Measurements from ENCODE around the gene KIZ.

Gene KIZ

GRCh38 chr20:21127201-21127981 lies 1.5 kb downstream of the KIZ start:
- no peak for DNase-seq (ENCODE audit: low spot score)
- TF ChIP-seq CTCF (IDR thresholded peaks at IDR 0.05; ENCODE audit: extremely low read depth, missing control alignments): no peak

GRCh38 chr20:21129861-21130260 lies 4.0 kb downstream of the KIZ start:
- TF ChIP-seq CTCF (IDR thresholded peaks at IDR 0.05; ENCODE audit: extremely low read depth, missing control alignments): no peak

GRCh38 chr20:21133404-21133803 lies 7.5 kb downstream of the KIZ start:
- no peak for DNase-seq (ENCODE audit: low spot score)
- TF ChIP-seq CTCF (IDR thresholded peaks at IDR 0.05; ENCODE audit: extremely low read depth, missing control alignments): no peak

More at GRCh38 chr20:21129861-21130260, 4.0 kb downstream of the KIZ start:
- no peak for DNase-seq (ENCODE audit: low spot score)

GRCh38 chr20:21133917-21134622 lies 8.2 kb downstream of the KIZ start:
- no peak for TF ChIP-seq CTCF (IDR thresholded peaks at IDR 0.05; ENCODE audit: extremely low read depth, missing control alignments)
- DNase-seq (ENCODE audit: low spot score): no peak

GRCh38 chr20:21134883-21135493 lies 9.1 kb downstream of the KIZ start:
- TF ChIP-seq CTCF (IDR thresholded peaks at IDR 0.05; ENCODE audit: extremely low read depth, missing control alignments): no peak
- no peak for DNase-seq (ENCODE audit: low spot score)

- TF ChIP-seq CTCF (IDR thresholded peaks at IDR 0.05; ENCODE audit: extremely low read depth, missing control alignments): no peak
- DNase-seq (ENCODE audit: low spot score): no peak
Measured at GRCh38 chr20:21136015-21136732, 10.3 kb downstream of the KIZ start.

All from GM20000 (cell line).